ENCODE data around the gene MCCC2. TPM values are rescaled to one million over a fixed set of nuclear protein-coding genes. Genes with fewer than 3 reads are reported as not detected.
"Not testable (repeated sequence)": the region's sequence is repeated elsewhere in the genome, so short reads cannot be mapped to it uniquely, and the experiment has no call there.

Gene MCCC2
- total RNA-seq, 1 donor from 2014 or later = 31.7 TPM

DNA sequence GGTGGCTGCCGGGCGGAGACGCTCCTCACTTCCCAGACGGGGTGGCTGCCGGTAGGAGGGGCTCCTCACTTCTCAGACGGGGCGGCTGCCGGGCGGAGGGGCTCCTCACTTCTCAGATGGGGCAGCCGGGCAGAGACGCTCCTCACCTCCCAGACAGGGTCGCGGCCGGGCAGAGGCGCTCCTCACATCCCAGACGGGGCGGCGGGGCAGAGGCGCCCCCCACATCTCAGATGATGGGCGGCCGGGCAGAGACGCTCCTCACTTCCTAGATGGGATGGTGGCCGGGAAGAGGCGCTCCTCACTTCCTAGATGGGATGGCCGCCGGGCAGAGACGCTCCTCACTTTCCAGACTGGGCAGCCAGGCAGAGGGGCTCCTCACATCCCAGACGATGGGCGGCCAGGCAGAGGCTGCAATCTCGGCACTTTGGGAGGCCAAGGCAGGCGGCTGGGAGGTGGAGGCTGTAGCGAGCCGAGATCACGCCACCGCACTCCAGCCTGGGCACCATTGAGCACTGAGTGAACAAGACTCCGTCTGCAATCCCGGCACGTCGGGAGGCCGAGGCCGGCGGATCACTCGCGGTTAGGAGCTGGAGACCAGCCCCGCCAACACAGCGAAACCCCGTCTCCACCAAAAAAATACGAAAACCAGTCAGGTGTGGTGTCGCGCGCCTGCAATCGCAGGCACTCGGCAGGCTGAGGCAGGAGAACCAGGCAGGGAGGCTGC is 35.0 kb upstream of the MCCC2 start:
- not testable (repeated sequence) for H2AFZ ChIP-seq (ENCODE audit: low read depth, low read length); H3K9me3 ChIP-seq (ENCODE audit: insufficient read depth, low read depth, low read length); H3K4me1 ChIP-seq (ENCODE audit: insufficient read depth, low read length); H3K9ac ChIP-seq (ENCODE audit: low read length); DNase-seq (ENCODE audit: low read depth); FAIRE-seq; H3K79me2 ChIP-seq (ENCODE audit: insufficient read depth, low read length); H3K27me3 Mint-ChIP-seq (ENCODE audit: low read depth, unreplicated experiment); H3K27ac Mint-ChIP-seq (ENCODE audit: unreplicated experiment); H3K4me2 ChIP-seq (ENCODE audit: low read length); H3K4me3 ChIP-seq (ENCODE audit: insufficient read depth, low read depth, low read length); H3K4me3 Mint-ChIP-seq (ENCODE audit: unreplicated experiment); H4K20me1 ChIP-seq (ENCODE audit: insufficient read depth, low read length); H3K4me1 Mint-ChIP-seq (ENCODE audit: low read depth, unreplicated experiment); H3K27ac ChIP-seq (ENCODE audit: low read depth, low read length); H3K27me3 ChIP-seq (ENCODE audit: insufficient read depth, low read length); H3K9me3 Mint-ChIP-seq (ENCODE audit: unreplicated experiment)
- H3K36me3 Mint-ChIP-seq (ENCODE audit: low read depth, unreplicated experiment) = peaks cover 14% of the 10 kb centered on the region
- H3K36me3 ChIP-seq (ENCODE audit: insufficient read depth, low read length) = peaks cover 36% of the 10 kb centered on the region

DNA sequence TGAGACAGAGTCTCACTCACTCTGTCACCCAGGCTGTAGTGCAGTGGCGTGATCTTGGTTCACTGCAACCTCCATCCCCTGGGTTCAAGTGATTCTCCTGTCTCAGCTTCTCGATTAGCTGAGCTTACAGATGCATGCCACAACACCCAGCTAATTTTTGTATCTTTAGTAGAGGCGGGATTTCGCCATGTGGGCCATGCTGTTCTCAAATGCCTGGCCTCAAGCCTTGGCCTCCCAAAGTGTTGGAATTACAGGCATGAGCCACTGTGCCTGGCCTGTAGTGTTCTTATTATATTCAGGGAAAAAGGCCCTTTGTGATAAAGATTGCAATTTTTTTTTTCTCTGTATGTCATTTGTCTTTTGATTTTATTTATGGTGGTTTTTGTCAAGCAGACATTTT is 24.0 kb upstream of the MCCC2 start:
- Histone ChIP-seq H4K20me1 (ENCODE audit: insufficient read depth, low read length) (no peaks in the 10 kb centered on the region), H3K4me3 (ENCODE audit: insufficient read depth, low read depth, low read length) (no peak overlapping the region), H3K27ac (ENCODE audit: low read depth, low read length) (no peak overlapping the region), H3K79me2 (ENCODE audit: insufficient read depth, low read length) (no peaks in the 10 kb centered on the region), H3K27me3 (ENCODE audit: insufficient read depth, low read length) (no peaks in the 10 kb centered on the region), H2AFZ (ENCODE audit: low read depth, low read length) (no peak overlapping the region), H3K9me3 (ENCODE audit: insufficient read depth, low read depth, low read length) (no peaks in the 10 kb centered on the region), H3K4me1 (ENCODE audit: insufficient read depth, low read length) (no peaks in the 10 kb centered on the region), H3K9ac (ENCODE audit: low read length) (no peak overlapping the region), H3K4me2 (ENCODE audit: low read length) (no peak overlapping the region), H3K36me3 (ENCODE audit: insufficient read depth, low read length) (peaks cover 36% of the 10 kb centered on the region)
- TF ChIP-seq EZH2 (IDR thresholded peaks at IDR 0.05; ENCODE audit: insufficient read depth, low read length) (no peak), CTCF (IDR thresholded peaks at IDR 0.05; ENCODE audit: insufficient read depth, low read depth, low read length) (no peak)
- FAIRE-seq = no peak
- Mint-ChIP-seq H3K27ac (ENCODE audit: unreplicated experiment) (no peak overlapping the region), H3K9me3 (ENCODE audit: unreplicated experiment) (no peaks in the 10 kb centered on the region), H3K4me1 (ENCODE audit: low read depth, unreplicated experiment) (no peaks in the 10 kb centered on the region), H3K27me3 (ENCODE audit: low read depth, unreplicated experiment) (no peaks in the 10 kb centered on the region), H3K4me3 (ENCODE audit: unreplicated experiment) (no peak overlapping the region), H3K36me3 (ENCODE audit: low read depth, unreplicated experiment) (peaks cover 4% of the 10 kb centered on the region)
- DNase-seq (ENCODE audit: low read depth) = no peak

DNA sequence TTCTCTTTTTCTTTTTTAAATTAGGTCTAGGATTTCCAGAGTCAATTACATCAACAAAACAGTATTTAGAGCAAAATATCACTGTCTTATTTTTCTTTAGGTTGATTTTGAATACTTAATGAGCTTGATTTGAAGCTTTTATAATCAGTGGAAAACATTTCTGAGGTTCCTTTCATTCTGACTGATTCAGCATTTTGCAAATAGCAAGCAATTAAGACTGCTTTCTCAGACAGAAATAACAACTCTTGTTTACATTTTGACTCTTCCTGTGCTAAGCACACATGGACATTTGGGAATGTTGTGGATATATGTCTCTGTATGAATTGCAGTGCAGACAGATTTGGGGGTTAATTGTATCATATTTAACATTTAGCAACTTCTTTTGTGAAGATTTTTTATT is 22.2 kb upstream of the MCCC2 start:
- Histone ChIP-seq H3K9me3 (ENCODE audit: insufficient read depth, low read depth, low read length) (no peaks in the 10 kb centered on the region), H3K36me3 (ENCODE audit: insufficient read depth, low read length) (peaks cover 36% of the 10 kb centered on the region), H3K27ac (ENCODE audit: low read depth, low read length) (no peak overlapping the region), H3K4me2 (ENCODE audit: low read length) (no peak overlapping the region), H3K27me3 (ENCODE audit: insufficient read depth, low read length) (no peaks in the 10 kb centered on the region), H2AFZ (ENCODE audit: low read depth, low read length) (no peak overlapping the region), H3K9ac (ENCODE audit: low read length) (no peak overlapping the region), H3K79me2 (ENCODE audit: insufficient read depth, low read length) (no peaks in the 10 kb centered on the region), H4K20me1 (ENCODE audit: insufficient read depth, low read length) (no peaks in the 10 kb centered on the region), H3K4me3 (ENCODE audit: insufficient read depth, low read depth, low read length) (no peak overlapping the region), H3K4me1 (ENCODE audit: insufficient read depth, low read length) (no peaks in the 10 kb centered on the region)
- Mint-ChIP-seq H3K27me3 (ENCODE audit: low read depth, unreplicated experiment) (no peaks in the 10 kb centered on the region), H3K9me3 (ENCODE audit: unreplicated experiment) (no peaks in the 10 kb centered on the region), H3K4me3 (ENCODE audit: unreplicated experiment) (no peak overlapping the region), H3K36me3 (ENCODE audit: low read depth, unreplicated experiment) (peaks cover 14% of the 10 kb centered on the region), H3K27ac (ENCODE audit: unreplicated experiment) (peak overlapping the region; percentile 1), H3K4me1 (ENCODE audit: low read depth, unreplicated experiment) (no peaks in the 10 kb centered on the region)
- FAIRE-seq = no peak
- TF ChIP-seq EZH2 (IDR thresholded peaks at IDR 0.05; ENCODE audit: insufficient read depth, low read length) (no peak), CTCF (IDR thresholded peaks at IDR 0.05; ENCODE audit: insufficient read depth, low read depth, low read length) (no peak)
- DNase-seq (ENCODE audit: low read depth) = no peak

Measured in astrocyte (in vitro differentiated cells and primary cell).